ENCODE measurements around the gene RPUSD4.

RPUSD4 gene

GRCh38 chr11:126186025-126186698 is 25.3 kb downstream of the RPUSD4 start:
- in situ Hi-C loops (cut with MboI; ENCODE audit: low sequenced_read_pairs, unreplicated experiment): no loop called here
- TF ChIP-seq CTCF (IDR thresholded peaks at IDR 0.05; ENCODE audit: borderline replicate concordance, control extremely low read depth, extremely low read depth, insufficient read depth, missing control alignments): no peak
- no peak for DNase-seq (ENCODE audit: low spot score)

- no peak for TF ChIP-seq CTCF (IDR thresholded peaks at IDR 0.05; ENCODE audit: borderline replicate concordance, control extremely low read depth, extremely low read depth, insufficient read depth, missing control alignments)
- in situ Hi-C loops (cut with MboI; ENCODE audit: low sequenced_read_pairs, unreplicated experiment): no loop called here
- DNase-seq (ENCODE audit: low spot score): no peak
Measured at GRCh38 chr11:126185259-126186024, 26.0 kb downstream of the RPUSD4 start.

- no peak for DNase-seq (ENCODE audit: low spot score)
- no peak for TF ChIP-seq CTCF (IDR thresholded peaks at IDR 0.05; ENCODE audit: borderline replicate concordance, control extremely low read depth, extremely low read depth, insufficient read depth, missing control alignments)
- in situ Hi-C loops (cut with MboI; ENCODE audit: low sequenced_read_pairs, unreplicated experiment): no loop called here
Measured at GRCh38 chr11:126182787-126183445, 28.5 kb downstream of the RPUSD4 start.

GRCh38 chr11:126181939-126182730 is 29.3 kb downstream of the RPUSD4 start:
- in situ Hi-C loops (cut with MboI; ENCODE audit: low sequenced_read_pairs, unreplicated experiment): no loop called here
- no peak for TF ChIP-seq CTCF (IDR thresholded peaks at IDR 0.05; ENCODE audit: borderline replicate concordance, control extremely low read depth, extremely low read depth, insufficient read depth, missing control alignments)
- no peak for DNase-seq (ENCODE audit: low spot score)

GRCh38 chr11:126176853-126177470 is 34.5 kb downstream of the RPUSD4 start:
- no peak for TF ChIP-seq CTCF (IDR thresholded peaks at IDR 0.05; ENCODE audit: borderline replicate concordance, control extremely low read depth, extremely low read depth, insufficient read depth, missing control alignments)
- DNase-seq (ENCODE audit: low spot score): no peak
- in situ Hi-C loops (cut with MboI; ENCODE audit: low sequenced_read_pairs, unreplicated experiment): no loop called here

GRCh38 chr11:126175393-126175792 is 36.1 kb downstream of the RPUSD4 start:
- DNase-seq (ENCODE audit: low spot score): no peak
- in situ Hi-C loops (cut with MboI; ENCODE audit: low sequenced_read_pairs, unreplicated experiment): no loop called here
- TF ChIP-seq CTCF (IDR thresholded peaks at IDR 0.05; ENCODE audit: borderline replicate concordance, control extremely low read depth, extremely low read depth, insufficient read depth, missing control alignments): no peak

Data from GM13976 (cell line).